ENCODE results near the gene KRT84.

GRCh38 chr12:52419656-52420055 is 34.2 kb upstream of the KRT84 start:
- TF ChIP-seq CTCF (conservative IDR thresholded peaks at IDR 0.05; ENCODE audit: low read length): no peak
- TF ChIP-seq EZH2phosphoT487 (IDR thresholded peaks at IDR 0.05; ENCODE audit: borderline replicate concordance): no peak
